HG03135 (cell line): ENCODE results near the gene VPS13C.
"Not testable (repeated sequence)": the region's sequence is repeated elsewhere in the genome, so short reads cannot be mapped to it uniquely, and the experiment has no call there.

Experiments used
- ATAC-seq: cut with Tn5 transposase; IDR thresholded peaks from one replicate; pipeline ENCODE4 v1.9.1; 2021; ENCODE audit warnings: mild to moderate bottlenecking, moderate library complexity; ENCODE audit not compliant: unreplicated experiment

VPS13C gene

GRCh38 chr15:62047282-62047827, 12.9 kb downstream of the VPS13C start:
- ATAC-seq = no peak

GRCh38 chr15:62046078-62046743, 14.0 kb downstream of the VPS13C start:
- ATAC-seq = no peak

- ATAC-seq = no peak
Measured at GRCh38 chr15:62035256-62035924, 24.9 kb downstream of the VPS13C start.

- no peak for ATAC-seq
Measured at GRCh38 chr15:62027916-62028315, 32.3 kb downstream of the VPS13C start.

- ATAC-seq = no peak
Measured at GRCh38 chr15:62027263-62027565, 33.0 kb downstream of the VPS13C start.

- ATAC-seq = no peak
Measured at GRCh38 chr15:62026487-62027262, 33.6 kb downstream of the VPS13C start.

- no peak for ATAC-seq
Measured at GRCh38 chr15:62021991-62022600, 38.2 kb downstream of the VPS13C start.

GRCh38 chr15:62020576-62021160, 39.6 kb downstream of the VPS13C start:
- ATAC-seq = no peak

GRCh38 chr15:62005354-62005753, 54.9 kb downstream of the VPS13C start:
- not testable (repeated sequence) for ATAC-seq

- no peak for ATAC-seq
Measured at GRCh38 chr15:61997786-61998185, 62.5 kb downstream of the VPS13C start.

GRCh38 chr15:61996056-61996635, 64.1 kb downstream of the VPS13C start:
- no peak for ATAC-seq

GRCh38 chr15:61994216-61994615, 66.0 kb downstream of the VPS13C start:
- no peak for ATAC-seq

GRCh38 chr15:61992518-61992917, 67.7 kb downstream of the VPS13C start:
- no peak for ATAC-seq

- no peak for ATAC-seq
Measured at GRCh38 chr15:61989667-61990066, 70.6 kb downstream of the VPS13C start.

GRCh38 chr15:61987824-61988223, 72.4 kb downstream of the VPS13C start:
- ATAC-seq = no peak

- no peak for ATAC-seq
Measured at GRCh38 chr15:61983081-61983480, 77.2 kb downstream of the VPS13C start.

GRCh38 chr15:61978225-61978624, 82.0 kb downstream of the VPS13C start:
- ATAC-seq = no peak

GRCh38 chr15:61974759-61975158, 85.5 kb downstream of the VPS13C start:
- no peak for ATAC-seq

- ATAC-seq = no peak
Measured at GRCh38 chr15:61974118-61974517, 86.1 kb downstream of the VPS13C start.

GRCh38 chr15:61951949-61952348, 108.3 kb downstream of the VPS13C start:
- ATAC-seq = no peak

GRCh38 chr15:61946778-61947177, 113.5 kb downstream of the VPS13C start:
- ATAC-seq = no peak
